GM12875 (cell line): ENCODE data around the gene DDAH1.

Experiments
- H3K4me3 ChIP-seq: one replicate; pipeline ENCODE4 v1.5.1; 2011; ENCODE audit warnings: low read depth, low read length, control low read depth
- TF ChIP-seq, protein P1 (sequence below): IDR thresholded peaks from 2 replicates; pipeline ENCODE4 v1.5.1; 2011; ENCODE audit warnings: low read depth, mild to moderate bottlenecking, control low read depth, inconsistent platforms, low read length, moderate library complexity, borderline replicate concordance; ENCODE audit not compliant: insufficient read depth

DDAH1 gene

DNA sequence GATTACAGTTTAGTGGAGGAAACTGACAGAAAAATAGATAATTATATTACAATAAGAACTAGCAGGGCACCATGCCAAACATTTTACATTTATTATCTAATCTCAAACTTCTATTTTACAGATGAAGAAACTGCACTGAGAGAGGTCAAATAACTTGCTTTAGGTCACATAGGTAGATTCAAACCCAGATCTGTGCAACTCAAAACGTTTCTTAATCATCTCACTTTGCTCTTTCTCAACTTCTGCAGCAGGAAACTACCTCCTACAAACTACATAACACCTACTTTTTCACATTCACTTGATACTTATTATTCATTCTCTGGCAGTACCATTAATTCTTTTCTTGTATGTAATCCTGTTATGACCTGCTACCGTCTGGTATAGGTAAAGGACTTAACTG lies 138.6 kb downstream of the DDAH1 start:
- H3K4me3 ChIP-seq, result no peak overlapping the region
- TF ChIP-seq, protein P1, sequence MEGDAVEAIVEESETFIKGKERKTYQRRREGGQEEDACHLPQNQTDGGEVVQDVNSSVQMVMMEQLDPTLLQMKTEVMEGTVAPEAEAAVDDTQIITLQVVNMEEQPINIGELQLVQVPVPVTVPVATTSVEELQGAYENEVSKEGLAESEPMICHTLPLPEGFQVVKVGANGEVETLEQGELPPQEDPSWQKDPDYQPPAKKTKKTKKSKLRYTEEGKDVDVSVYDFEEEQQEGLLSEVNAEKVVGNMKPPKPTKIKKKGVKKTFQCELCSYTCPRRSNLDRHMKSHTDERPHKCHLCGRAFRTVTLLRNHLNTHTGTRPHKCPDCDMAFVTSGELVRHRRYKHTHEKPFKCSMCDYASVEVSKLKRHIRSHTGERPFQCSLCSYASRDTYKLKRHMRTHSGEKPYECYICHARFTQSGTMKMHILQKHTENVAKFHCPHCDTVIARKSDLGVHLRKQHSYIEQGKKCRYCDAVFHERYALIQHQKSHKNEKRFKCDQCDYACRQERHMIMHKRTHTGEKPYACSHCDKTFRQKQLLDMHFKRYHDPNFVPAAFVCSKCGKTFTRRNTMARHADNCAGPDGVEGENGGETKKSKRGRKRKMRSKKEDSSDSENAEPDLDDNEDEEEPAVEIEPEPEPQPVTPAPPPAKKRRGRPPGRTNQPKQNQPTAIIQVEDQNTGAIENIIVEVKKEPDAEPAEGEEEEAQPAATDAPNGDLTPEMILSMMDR, result no peak

DNA sequence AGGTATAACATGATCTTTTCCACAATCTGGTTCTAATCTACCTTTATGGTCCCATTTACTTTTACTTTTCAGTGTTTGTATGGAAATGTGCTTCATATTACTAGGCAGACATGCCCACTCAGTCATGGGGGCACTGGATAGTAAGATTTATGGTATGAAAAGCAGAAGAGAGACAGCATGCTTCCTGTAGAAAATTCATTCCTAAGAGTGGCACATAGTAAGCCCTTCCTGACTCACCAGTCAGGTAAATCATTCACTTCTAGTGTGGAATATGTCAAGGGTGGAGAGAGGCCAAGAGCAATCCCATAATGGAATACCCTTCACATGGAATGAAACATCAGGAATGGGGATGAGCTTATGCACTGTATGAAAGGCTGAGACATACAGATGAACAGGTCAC lies 139.0 kb downstream of the DDAH1 start:
- TF ChIP-seq, protein P1, result no peak
- no peak overlapping the region for H3K4me3 ChIP-seq

GRCh38 chr1:85323770-85324169 lies 141.2 kb downstream of the DDAH1 start:
- no peak overlapping the region for H3K4me3 ChIP-seq
- TF ChIP-seq, protein P1, result no peak

GRCh38 chr1:85322655-85323054 lies 142.3 kb downstream of the DDAH1 start:
- no peak overlapping the region for H3K4me3 ChIP-seq
- TF ChIP-seq, protein P1, result no peak

GRCh38 chr1:85321237-85321964 lies 143.6 kb downstream of the DDAH1 start:
- H3K4me3 ChIP-seq, result no peak overlapping the region
- TF ChIP-seq, protein P1, result no peak

DNA sequence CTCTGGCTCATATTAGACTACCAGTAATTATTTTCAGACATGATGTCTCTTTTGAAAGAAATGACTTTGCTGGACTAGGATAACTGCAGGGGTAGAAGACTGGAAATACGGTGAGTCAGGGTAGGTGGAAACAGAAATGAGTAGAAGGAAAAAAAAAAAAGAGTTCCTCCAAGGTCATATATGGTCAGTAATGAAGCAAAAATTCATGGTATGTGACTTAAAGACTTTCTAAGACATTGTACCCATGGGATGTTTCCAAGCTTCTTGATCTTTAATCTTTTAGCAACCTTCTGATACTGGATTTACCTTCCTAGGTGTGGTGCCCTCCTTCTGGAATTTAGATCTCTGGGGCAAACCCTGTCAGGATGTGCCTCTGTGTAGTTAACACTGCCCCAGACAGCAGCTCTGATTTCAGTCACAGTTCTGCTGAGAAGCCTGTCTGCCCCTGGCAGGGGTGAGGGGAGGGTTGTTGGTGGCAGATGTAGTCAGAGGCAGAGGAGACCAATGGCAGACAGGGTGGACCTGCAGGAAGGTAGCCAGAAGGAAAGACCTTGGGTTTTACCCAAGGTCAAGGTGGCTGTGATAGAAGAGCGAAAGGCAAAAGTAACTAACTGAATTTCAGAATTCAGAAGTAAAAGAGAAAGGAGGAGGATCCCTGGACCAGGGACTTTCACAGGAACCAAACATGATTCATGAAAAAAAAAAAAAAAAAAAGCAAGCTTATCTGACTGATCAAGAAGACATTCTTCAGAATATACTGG lies 144.4 kb downstream of the DDAH1 start:
- TF ChIP-seq, protein P1, result no peak
- no peak overlapping the region for H3K4me3 ChIP-seq

DNA sequence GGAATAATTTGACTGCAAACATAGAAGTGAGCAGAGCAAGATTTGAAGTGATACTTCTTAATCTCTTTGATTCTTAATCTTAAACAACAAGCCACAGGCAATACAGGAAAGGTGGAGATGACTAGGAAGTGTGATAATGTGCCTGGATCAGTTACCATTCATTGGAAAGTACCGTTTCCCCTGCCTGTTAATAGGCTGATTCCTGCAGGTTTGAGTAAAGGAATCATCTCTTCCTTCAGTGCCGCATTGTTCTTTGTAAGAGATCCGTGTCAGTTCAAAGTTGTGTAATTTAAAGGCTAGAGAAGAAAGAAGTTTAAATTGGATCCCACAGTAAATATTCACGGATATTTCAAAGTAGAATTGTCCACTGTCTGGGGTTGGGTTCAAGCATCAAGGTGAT lies 145.0 kb downstream of the DDAH1 start:
- TF ChIP-seq, protein P1, result no peak
- H3K4me3 ChIP-seq, result no peak overlapping the region
